HEK293T (cell line): ENCODE measurements around the gene LIN7A.

Experiments used
- ELF4 ChIP-seq: fragments of 450-650 bp; IDR thresholded peaks from 2 replicates; pipeline ENCODE4 v1.6.1; 2017; ENCODE audit warnings: antibody characterized with exemption
- FOXA1 ChIP-seq: fragments of 450-650 bp; IDR thresholded peaks from 2 replicates; pipeline ENCODE4 v1.6.1; 2016; ENCODE audit warnings: mild to moderate bottlenecking
- FOXM1 ChIP-seq: fragments of 450-650 bp; IDR thresholded peaks from 2 replicates; pipeline ENCODE4 v1.6.1; 2017; ENCODE audit warnings: mild to moderate bottlenecking, borderline replicate concordance
- LEF1 ChIP-seq: fragments of 450-650 bp; IDR thresholded peaks from 2 replicates; pipeline ENCODE4 v1.6.1; 2017; ENCODE audit warnings: mild to moderate bottlenecking, borderline replicate concordance
- SP1 ChIP-seq: fragments of 450-650 bp; IDR thresholded peaks from 2 replicates; pipeline ENCODE4 v1.6.1; 2017
- SUZ12 ChIP-seq: fragments of 450-650 bp; IDR thresholded peaks from 2 replicates; pipeline ENCODE4 v1.6.1; 2016; ENCODE audit warnings: mild to moderate bottlenecking
- ZNF384 ChIP-seq: fragments of 450-650 bp; IDR thresholded peaks from 2 replicates; pipeline ENCODE4 v1.6.1; 2016

DNA sequence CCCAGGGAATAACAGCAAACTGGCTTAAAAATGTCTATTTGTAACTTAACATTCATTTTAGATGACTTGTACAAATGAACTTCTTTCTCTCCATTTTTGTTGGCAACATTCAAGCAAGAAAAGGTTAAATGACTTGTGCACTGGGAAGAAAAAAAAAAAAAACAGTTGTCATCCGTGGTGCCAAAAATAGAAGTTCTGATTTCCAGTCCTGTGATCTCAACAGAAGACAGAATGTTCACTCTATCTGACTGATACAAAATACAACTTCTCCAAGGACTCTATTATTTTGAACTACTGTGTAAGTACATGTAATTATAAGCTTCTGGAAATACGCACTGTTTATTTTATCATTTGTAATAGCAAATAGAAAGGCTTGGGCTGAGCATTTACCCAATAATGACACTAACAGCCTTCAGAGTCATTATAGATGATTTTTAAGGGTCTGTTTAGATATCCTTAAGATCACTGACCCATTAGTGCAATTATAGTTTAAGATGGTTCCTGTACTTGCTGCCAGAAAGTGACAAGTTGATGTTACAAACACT is 59.9 kb downstream of the LIN7A start:
- no peak for TF ChIP-seq FOXA1
- no peak for TF ChIP-seq SUZ12
- no peak for TF ChIP-seq SP1
- TF ChIP-seq FOXM1 = no peak
- TF ChIP-seq ZNF384 = no peak
- TF ChIP-seq ELF4 = no peak
- no peak for TF ChIP-seq LEF1
